Astrocyte (in vitro differentiated cells and primary cell): ENCODE results near the gene TRAPPC3.

Experiments used
- EZH2 ChIP-seq: IDR thresholded peaks from 2 replicates; pipeline ENCODE4 v1.6.1; 2012; ENCODE audit warnings: mild to moderate bottlenecking, low read length, inconsistent platforms; ENCODE audit not compliant: insufficient read depth
- TF ChIP-seq, protein P1 (sequence below): IDR thresholded peaks from 2 replicates; pipeline ENCODE4 v1.5.1; 2011; ENCODE audit warnings: low read depth, mild to moderate bottlenecking, inconsistent platforms, low read length, moderate library complexity; ENCODE audit not compliant: insufficient read depth

DNA sequence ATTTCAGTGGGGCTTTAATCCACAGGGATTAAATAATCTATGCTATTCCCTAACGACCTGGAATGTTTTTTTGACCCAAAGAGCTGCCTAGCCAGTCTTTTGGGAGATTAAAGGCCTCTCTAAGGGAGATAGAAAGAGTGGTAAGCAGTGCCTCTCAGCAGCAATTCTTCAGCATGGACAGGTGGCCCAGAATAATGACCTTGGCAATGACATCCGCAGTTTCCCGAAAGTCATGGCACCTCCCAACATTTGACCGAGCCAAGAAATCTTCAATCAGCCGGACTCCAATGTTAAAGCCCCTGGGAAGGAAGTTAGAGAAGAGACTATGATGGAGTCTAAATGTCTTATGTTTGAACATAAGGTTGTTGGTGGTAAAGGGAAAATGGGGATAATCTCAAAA is 9.8 kb downstream of the TRAPPC3 start:
- TF ChIP-seq, protein P1, sequence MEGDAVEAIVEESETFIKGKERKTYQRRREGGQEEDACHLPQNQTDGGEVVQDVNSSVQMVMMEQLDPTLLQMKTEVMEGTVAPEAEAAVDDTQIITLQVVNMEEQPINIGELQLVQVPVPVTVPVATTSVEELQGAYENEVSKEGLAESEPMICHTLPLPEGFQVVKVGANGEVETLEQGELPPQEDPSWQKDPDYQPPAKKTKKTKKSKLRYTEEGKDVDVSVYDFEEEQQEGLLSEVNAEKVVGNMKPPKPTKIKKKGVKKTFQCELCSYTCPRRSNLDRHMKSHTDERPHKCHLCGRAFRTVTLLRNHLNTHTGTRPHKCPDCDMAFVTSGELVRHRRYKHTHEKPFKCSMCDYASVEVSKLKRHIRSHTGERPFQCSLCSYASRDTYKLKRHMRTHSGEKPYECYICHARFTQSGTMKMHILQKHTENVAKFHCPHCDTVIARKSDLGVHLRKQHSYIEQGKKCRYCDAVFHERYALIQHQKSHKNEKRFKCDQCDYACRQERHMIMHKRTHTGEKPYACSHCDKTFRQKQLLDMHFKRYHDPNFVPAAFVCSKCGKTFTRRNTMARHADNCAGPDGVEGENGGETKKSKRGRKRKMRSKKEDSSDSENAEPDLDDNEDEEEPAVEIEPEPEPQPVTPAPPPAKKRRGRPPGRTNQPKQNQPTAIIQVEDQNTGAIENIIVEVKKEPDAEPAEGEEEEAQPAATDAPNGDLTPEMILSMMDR = no peak
- no peak for TF ChIP-seq EZH2
